GM23338 (cell line): Measurements from ENCODE around the gene PDE4B. TPM values are rescaled to one million over a fixed set of nuclear protein-coding genes. Genes with fewer than 3 reads are reported as not detected.
A peak's percentile ranks its signal among the peaks of the same experiment; 100 is the strongest.

Experiments used
- ATAC-seq: fragments of 200-7000 bp; cut with Tn5 transposase; 3 replicates; pipeline ENCODE4 v1.9.1; 2020
- DNase-seq: peaks from one replicate; pipeline ENCODE4 v3.0.0-alpha.2; 2015; ENCODE audit warnings: low spot score
- H2AFZ ChIP-seq: fragments of 200-600 bp; sonication (generic); 2 replicates; pipeline ENCODE4 v1.8.0; 2016; ENCODE audit warnings: antibody characterized with exemption, mild to moderate bottlenecking, moderate library complexity
- H3F3A ChIP-seq: fragments of 200-600 bp; sonication (generic); replicated peaks from 2 replicates; pipeline ENCODE4 v1.8.0; 2017; ENCODE audit warnings: antibody characterized with exemption, mixed run types, low read depth
- H3K27ac ChIP-seq: fragments of 200-600 bp; sonication (generic); 2 replicates; pipeline ENCODE4 v1.6.1; 2016; ENCODE audit warnings: low read depth
- H3K27me3 ChIP-seq: fragments of 200-600 bp; sonication (generic); 2 replicates; pipeline ENCODE4 v1.8.0; 2016; ENCODE audit warnings: mild to moderate bottlenecking, mixed run types, moderate library complexity; ENCODE audit not compliant: insufficient read depth
- H3K36me3 ChIP-seq: fragments of 200-600 bp; sonication (generic); 2 replicates; pipeline ENCODE4 v1.8.0; 2016; ENCODE audit warnings: mild to moderate bottlenecking; ENCODE audit not compliant: insufficient read depth
- H3K4me1 ChIP-seq: fragments of 200-600 bp; sonication (generic); 2 replicates; pipeline ENCODE4 v1.8.0; 2016; ENCODE audit warnings: mild to moderate bottlenecking, moderate library complexity; ENCODE audit not compliant: insufficient read depth
- H3K4me2 ChIP-seq: fragments of 200-600 bp; sonication (generic); 2 replicates; pipeline ENCODE4 v1.7.1; 2017; ENCODE audit warnings: mixed run types
- H3K4me3 ChIP-seq: fragments of 200-600 bp; sonication (generic); 2 replicates; pipeline ENCODE4 v1.6.1; 2016; ENCODE audit warnings: mixed run types
- H3K79me2 ChIP-seq: fragments of 200-600 bp; sonication (generic); replicated peaks from 2 replicates; pipeline ENCODE4 v1.8.0; 2017; ENCODE audit warnings: mild to moderate bottlenecking; ENCODE audit not compliant: insufficient read depth
- H3K9me2 ChIP-seq: fragments of 200-600 bp; sonication (generic); 2 replicates; pipeline ENCODE4 v1.8.0; 2017; ENCODE audit not compliant: insufficient read depth
- H4K20me1 ChIP-seq: fragments of 200-600 bp; sonication (generic); replicated peaks from 2 replicates; pipeline ENCODE4 v1.8.0; 2017; ENCODE audit warnings: mild to moderate bottlenecking; ENCODE audit not compliant: insufficient read depth
- H3K27ac Mint-ChIP-seq: 2 replicates; pipeline ENCODE4 v1.8.0; 2020; ENCODE audit warnings: inconsistent platforms, mild to moderate bottlenecking, moderate library complexity, mixed read lengths
- H3K27me3 Mint-ChIP-seq: 3 replicates; pipeline ENCODE4 v1.8.0; 2022; ENCODE audit warnings: low read depth, mild to moderate bottlenecking, moderate library complexity, mixed read lengths, inconsistent platforms; ENCODE audit not compliant: insufficient read depth, poor library complexity
- H3K36me3 Mint-ChIP-seq: 3 replicates; pipeline ENCODE4 v1.8.0; 2021; ENCODE audit warnings: low read depth, mild to moderate bottlenecking, inconsistent platforms, moderate library complexity, mixed read lengths
- H3K4me1 Mint-ChIP-seq: 3 replicates; pipeline ENCODE4 v1.8.0; 2020; ENCODE audit warnings: mild to moderate bottlenecking, inconsistent platforms, mixed read lengths
- H3K4me3 Mint-ChIP-seq: 3 replicates; pipeline ENCODE4 v1.8.0; 2021; ENCODE audit warnings: moderate library complexity, mild to moderate bottlenecking, inconsistent platforms, mixed read lengths
- H3K9me3 Mint-ChIP-seq: 3 replicates; pipeline ENCODE4 v1.8.0; 2020; ENCODE audit warnings: moderate library complexity, mild to moderate bottlenecking, inconsistent platforms, mixed read lengths
- CREB1 ChIP-seq: fragments of 250-450 bp; sonication (Bioruptor Pico); IDR thresholded peaks from 2 replicates; pipeline ENCODE4 v1.5.0; 2020; ENCODE audit warnings: low read depth, mild to moderate bottlenecking, moderate library complexity
- EZH2 ChIP-seq: fragments of 200-600 bp; sonication (generic); IDR thresholded peaks from one replicate; pipeline ENCODE4 v1.8.0; 2017; ENCODE audit warnings: antibody characterized with exemption, mild to moderate bottlenecking, low read depth; ENCODE audit not compliant: unreplicated experiment
- EZH2phosphoT487 ChIP-seq: fragments of 200-600 bp; sonication (generic); IDR thresholded peaks from one replicate; pipeline ENCODE4 v1.8.1; 2018; ENCODE audit warnings: antibody characterized with exemption; ENCODE audit not compliant: unreplicated experiment
- JUNB ChIP-seq: IDR thresholded peaks from one replicate; pipeline ENCODE4 v1.6.1; 2016; ENCODE audit warnings: antibody characterized with exemption; ENCODE audit not compliant: unreplicated experiment
- NANOG ChIP-seq: IDR thresholded peaks from 2 replicates; pipeline ENCODE4 v1.6.1; 2016; ENCODE audit warnings: antibody characterized with exemption, borderline replicate concordance
- POLR2AphosphoS5 ChIP-seq: IDR thresholded peaks from 2 replicates; pipeline ENCODE4 v1.6.1; 2016; ENCODE audit warnings: antibody characterized with exemption, low read depth
- STAT1 ChIP-seq: IDR thresholded peaks from one replicate; pipeline ENCODE4 v1.6.1; 2016; ENCODE audit warnings: antibody characterized with exemption; ENCODE audit not compliant: unreplicated experiment
- ZNF114 ChIP-seq: fragments of 250-450 bp; sonication (Bioruptor Pico); IDR thresholded peaks from 2 replicates; pipeline ENCODE4 v1.5.0; 2020; ENCODE audit warnings: mild to moderate bottlenecking, moderate library complexity
- ZNF331 ChIP-seq: fragments of 250-450 bp; sonication (Bioruptor Pico); IDR thresholded peaks from 2 replicates; pipeline ENCODE4 v1.5.0; 2020; ENCODE audit warnings: low read depth, mild to moderate bottlenecking, moderate library complexity
- polyA plus RNA-seq: library from polyadenylated mRNA; unstranded; fragments of >200 nt; fragmentation: Nextera tagmentation; extraction: Ambion mirVana; gene quantifications from 2 replicates; pipeline ENCODE4 v1.2.1, GENCODE V29; 2016
- total RNA-seq: library from RNA; depleted of rRNA; stranded (reverse); fragments of >200 nt; shearing (Covaris generic); gene quantifications from 2 replicates; pipeline ENCODE4 v1.2.3, GENCODE V29; 2014
- TF ChIP-seq, protein P1 (sequence below), 2 experiments: fragments of 200-600 bp in 1 of 2; sonication (generic) in 1 of 2; conservative IDR thresholded peaks; 2 replicates each; pipeline versions ENCODE4 v1.5.1 to v1.6.1; 2016 to 2017; ENCODE audit warnings: antibody characterized with exemption in 2 of 2, low read depth in 2 of 2, mild to moderate bottlenecking in 2 of 2, moderate library complexity in 1 of 2
- TF ChIP-seq, protein P2 (sequence below): fragments of 250-450 bp; sonication (Bioruptor Pico); IDR thresholded peaks from 2 replicates; pipeline ENCODE4 v1.5.0; 2020; ENCODE audit warnings: mild to moderate bottlenecking, moderate library complexity

The PDE4B gene
- total and polyA plus RNA-seq, 2 experiments from 2014 or later = 14.0 to 25.6 TPM

DNA sequence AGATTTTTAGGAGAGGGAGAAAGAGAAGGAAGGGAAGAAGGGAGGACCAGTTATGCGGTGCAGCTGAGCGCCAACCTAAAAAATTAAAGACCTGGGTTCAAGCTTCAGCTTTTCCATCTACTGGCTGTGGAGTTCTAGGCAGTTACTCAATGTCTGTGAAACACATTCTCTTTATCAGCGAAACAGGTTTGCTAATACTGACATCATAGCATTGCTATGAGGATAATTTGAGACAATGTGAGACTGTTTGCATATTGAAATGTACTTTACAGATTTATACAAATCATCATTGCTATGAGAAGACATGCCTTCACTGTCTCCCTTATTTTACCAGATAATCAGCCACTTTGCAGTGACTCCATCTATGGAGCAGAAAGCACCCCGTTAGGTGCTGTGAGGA, 518.4 kb downstream of the PDE4B start:
- H3K27ac Mint-ChIP-seq = no peak overlapping the region
- DNase-seq (no peak), ATAC-seq (no peak)
- no peaks in the 10 kb centered on the region for H3K4me1 Mint-ChIP-seq
- Histone ChIP-seq H3K4me1 (no peaks in the 10 kb centered on the region), H3K4me3 (no peak overlapping the region), H3F3A (no peaks in the 10 kb centered on the region), H3K4me2 (no peak overlapping the region), H3K27ac (no peak overlapping the region), H3K9me2 (peaks cover 26% of the 10 kb centered on the region), H3K27me3 (no peaks in the 10 kb centered on the region), H3K36me3 (no peaks in the 10 kb centered on the region), H4K20me1 (no peaks in the 10 kb centered on the region), H3K79me2 (no peaks in the 10 kb centered on the region), H2AFZ (no peak overlapping the region)
- TF ChIP-seq NANOG (no peak), EZH2 (no peak), EZH2phosphoT487 (no peak)
- TF ChIP-seq, protein P1, sequence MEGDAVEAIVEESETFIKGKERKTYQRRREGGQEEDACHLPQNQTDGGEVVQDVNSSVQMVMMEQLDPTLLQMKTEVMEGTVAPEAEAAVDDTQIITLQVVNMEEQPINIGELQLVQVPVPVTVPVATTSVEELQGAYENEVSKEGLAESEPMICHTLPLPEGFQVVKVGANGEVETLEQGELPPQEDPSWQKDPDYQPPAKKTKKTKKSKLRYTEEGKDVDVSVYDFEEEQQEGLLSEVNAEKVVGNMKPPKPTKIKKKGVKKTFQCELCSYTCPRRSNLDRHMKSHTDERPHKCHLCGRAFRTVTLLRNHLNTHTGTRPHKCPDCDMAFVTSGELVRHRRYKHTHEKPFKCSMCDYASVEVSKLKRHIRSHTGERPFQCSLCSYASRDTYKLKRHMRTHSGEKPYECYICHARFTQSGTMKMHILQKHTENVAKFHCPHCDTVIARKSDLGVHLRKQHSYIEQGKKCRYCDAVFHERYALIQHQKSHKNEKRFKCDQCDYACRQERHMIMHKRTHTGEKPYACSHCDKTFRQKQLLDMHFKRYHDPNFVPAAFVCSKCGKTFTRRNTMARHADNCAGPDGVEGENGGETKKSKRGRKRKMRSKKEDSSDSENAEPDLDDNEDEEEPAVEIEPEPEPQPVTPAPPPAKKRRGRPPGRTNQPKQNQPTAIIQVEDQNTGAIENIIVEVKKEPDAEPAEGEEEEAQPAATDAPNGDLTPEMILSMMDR (conservative IDR thresholded peaks at IDR 0.05; ENCODE audit: low read depth in 2 of 2) = no peak
- H3K9me3 Mint-ChIP-seq = no peaks in the 10 kb centered on the region
- no peaks in the 10 kb centered on the region for H3K27me3 Mint-ChIP-seq
- H3K36me3 Mint-ChIP-seq = no peaks in the 10 kb centered on the region; the same call in 2 of the 3 replicates
- no peak overlapping the region for H3K4me3 Mint-ChIP-seq

DNA sequence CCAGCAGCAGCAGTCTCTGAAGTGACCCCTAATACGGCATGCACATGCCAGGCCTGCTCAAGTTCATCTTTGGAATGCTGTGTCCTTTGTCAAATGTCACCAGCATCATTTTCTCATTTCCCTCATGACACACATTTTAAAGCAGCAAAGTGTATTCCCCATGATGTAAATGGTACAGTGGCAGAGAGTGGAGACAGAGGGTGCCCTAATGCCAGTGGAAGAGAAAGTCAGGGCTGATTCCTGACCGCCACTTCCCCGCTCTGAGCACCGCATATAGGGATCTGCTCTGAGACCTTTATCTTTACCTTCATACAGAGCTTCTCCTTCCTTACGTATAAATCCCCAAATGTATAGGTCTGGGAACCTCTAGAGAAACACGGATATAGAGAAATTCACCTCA, 518.9 kb downstream of the PDE4B start:
- DNase-seq (no peak), ATAC-seq (no peak)
- no peak overlapping the region for H3K27ac Mint-ChIP-seq
- no peak overlapping the region for H3K4me2 ChIP-seq
- peak overlapping the region; percentile 84 for H2AFZ ChIP-seq
- H3F3A ChIP-seq = no peaks in the 10 kb centered on the region
- H3K4me1 ChIP-seq = no peaks in the 10 kb centered on the region
- no peak overlapping the region for H3K27ac ChIP-seq
- H3K36me3 Mint-ChIP-seq = no peaks in the 10 kb centered on the region; the same call in 2 of the 3 replicates
- H3K4me1 Mint-ChIP-seq = no peaks in the 10 kb centered on the region
- no peaks in the 10 kb centered on the region for H3K79me2 ChIP-seq
- H4K20me1 ChIP-seq = no peaks in the 10 kb centered on the region
- H3K27me3 Mint-ChIP-seq = no peaks in the 10 kb centered on the region
- no peaks in the 10 kb centered on the region for H3K9me3 Mint-ChIP-seq
- H3K36me3 ChIP-seq = no peaks in the 10 kb centered on the region
- no peak overlapping the region for H3K4me3 Mint-ChIP-seq
- H3K4me3 ChIP-seq = no peak overlapping the region
- H3K9me2 ChIP-seq = peaks cover 26% of the 10 kb centered on the region
- H3K27me3 ChIP-seq = no peaks in the 10 kb centered on the region
- TF ChIP-seq, protein P1 (conservative IDR thresholded peaks at IDR 0.05; ENCODE audit: low read depth in 2 of 2) = no peak
- TF ChIP-seq ZNF114 (no peak), POLR2AphosphoS5 (no peak), EZH2phosphoT487 (no peak), CREB1 (no peak), STAT1 (no peak), ZNF331 (CRISPR knock-in tag) (no peak), JUNB (no peak), EZH2 (no peak)
- TF ChIP-seq, protein P2, sequence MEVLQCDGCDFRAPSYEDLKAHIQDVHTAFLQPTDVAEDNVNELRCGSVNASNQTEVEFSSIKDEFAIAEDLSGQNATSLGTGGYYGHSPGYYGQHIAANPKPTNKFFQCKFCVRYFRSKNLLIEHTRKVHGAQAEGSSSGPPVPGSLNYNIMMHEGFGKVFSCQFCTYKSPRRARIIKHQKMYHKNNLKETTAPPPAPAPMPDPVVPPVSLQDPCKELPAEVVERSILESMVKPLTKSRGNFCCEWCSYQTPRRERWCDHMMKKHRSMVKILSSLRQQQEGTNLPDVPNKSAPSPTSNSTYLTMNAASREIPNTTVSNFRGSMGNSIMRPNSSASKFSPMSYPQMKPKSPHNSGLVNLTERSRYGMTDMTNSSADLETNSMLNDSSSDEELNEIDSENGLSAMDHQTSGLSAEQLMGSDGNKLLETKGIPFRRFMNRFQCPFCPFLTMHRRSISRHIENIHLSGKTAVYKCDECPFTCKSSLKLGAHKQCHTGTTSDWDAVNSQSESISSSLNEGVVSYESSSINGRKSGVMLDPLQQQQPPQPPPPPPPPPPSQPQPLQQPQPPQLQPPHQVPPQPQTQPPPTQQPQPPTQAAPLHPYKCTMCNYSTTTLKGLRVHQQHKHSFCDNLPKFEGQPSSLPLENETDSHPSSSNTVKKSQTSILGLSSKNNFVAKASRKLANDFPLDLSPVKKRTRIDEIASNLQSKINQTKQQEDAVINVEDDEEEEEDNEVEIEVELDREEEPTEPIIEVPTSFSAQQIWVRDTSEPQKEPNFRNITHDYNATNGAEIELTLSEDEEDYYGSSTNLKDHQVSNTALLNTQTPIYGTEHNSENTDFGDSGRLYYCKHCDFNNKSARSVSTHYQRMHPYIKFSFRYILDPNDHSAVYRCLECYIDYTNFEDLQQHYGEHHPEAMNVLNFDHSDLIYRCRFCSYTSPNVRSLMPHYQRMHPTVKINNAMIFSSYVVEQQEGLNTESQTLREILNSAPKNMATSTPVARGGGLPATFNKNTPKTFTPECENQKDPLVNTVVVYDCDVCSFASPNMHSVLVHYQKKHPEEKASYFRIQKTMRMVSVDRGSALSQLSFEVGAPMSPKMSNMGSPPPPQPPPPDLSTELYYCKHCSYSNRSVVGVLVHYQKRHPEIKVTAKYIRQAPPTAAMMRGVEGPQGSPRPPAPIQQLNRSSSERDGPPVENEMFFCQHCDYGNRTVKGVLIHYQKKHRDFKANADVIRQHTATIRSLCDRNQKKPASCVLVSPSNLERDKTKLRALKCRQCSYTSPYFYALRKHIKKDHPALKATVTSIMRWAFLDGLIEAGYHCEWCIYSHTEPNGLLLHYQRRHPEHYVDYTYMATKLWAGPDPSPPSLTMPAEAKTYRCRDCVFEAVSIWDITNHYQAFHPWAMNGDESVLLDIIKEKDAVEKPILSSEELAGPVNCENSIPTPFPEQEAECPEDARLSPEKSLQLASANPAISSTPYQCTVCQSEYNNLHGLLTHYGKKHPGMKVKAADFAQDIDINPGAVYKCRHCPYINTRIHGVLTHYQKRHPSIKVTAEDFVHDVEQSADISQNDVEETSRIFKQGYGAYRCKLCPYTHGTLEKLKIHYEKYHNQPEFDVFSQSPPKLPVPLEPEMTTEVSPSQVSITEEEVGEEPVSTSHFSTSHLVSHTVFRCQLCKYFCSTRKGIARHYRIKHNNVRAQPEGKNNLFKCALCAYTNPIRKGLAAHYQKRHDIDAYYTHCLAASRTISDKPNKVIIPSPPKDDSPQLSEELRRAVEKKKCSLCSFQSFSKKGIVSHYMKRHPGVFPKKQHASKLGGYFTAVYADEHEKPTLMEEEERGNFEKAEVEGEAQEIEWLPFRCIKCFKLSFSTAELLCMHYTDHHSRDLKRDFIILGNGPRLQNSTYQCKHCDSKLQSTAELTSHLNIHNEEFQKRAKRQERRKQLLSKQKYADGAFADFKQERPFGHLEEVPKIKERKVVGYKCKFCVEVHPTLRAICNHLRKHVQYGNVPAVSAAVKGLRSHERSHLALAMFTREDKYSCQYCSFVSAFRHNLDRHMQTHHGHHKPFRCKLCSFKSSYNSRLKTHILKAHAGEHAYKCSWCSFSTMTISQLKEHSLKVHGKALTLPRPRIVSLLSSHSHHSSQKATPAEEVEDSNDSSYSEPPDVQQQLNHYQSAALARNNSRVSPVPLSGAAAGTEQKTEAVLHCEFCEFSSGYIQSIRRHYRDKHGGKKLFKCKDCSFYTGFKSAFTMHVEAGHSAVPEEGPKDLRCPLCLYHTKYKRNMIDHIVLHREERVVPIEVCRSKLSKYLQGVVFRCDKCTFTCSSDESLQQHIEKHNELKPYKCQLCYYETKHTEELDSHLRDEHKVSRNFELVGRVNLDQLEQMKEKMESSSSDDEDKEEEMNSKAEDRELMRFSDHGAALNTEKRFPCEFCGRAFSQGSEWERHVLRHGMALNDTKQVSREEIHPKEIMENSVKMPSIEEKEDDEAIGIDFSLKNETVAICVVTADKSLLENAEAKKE (CRISPR knock-in tag) = no peak
